ENCODE results near the gene FNDC3A.

DNA sequence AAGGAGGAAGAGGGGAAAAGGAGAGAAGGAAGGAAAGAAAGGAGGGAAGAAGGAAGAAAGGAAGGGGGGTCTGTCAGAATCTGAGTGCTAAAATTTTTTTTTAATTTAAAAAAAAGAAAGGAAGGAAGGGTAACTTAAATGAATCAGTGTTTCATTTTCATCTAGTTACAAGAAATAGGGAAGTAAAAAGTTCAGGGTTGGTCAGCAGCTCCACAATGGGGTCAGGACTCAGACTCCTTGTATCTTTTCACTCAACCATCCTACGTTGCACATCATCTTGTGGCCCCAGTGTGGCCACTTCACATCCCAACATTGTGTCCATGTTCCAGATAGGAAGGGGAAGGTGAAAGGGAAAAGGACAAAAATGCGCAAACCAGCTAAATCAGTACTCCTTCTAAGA, 14.3 kb upstream of the FNDC3A start:
- TF ChIP-seq SPI1 (IDR thresholded peaks at IDR 0.05; ENCODE audit: low read depth, low read length) = no peak
- TF ChIP-seq POLR2A (IDR thresholded peaks at IDR 0.05; ENCODE audit: low read depth, low read length) = no peak
